ENCODE results near the gene PPARGC1A.

Gene PPARGC1A

GRCh38 chr4:23889814-23890341, at the start of gene PPARGC1A:
PPARGC1A (minus strand) TSS chr4:23890047; CDS start chr4:23889957, 90 bp downstream.
- Histone ChIP-seq H3K9ac (ENCODE audit: low read depth, low read length) (peak within 1 kb of the TSS; percentile 40; the same call in 1 of the 2 replicates), H3K9me3 (ENCODE audit: control insufficient read depth, insufficient read depth, low read length) (no peaks in the 10 kb centered on the region), H3K36me3 (ENCODE audit: insufficient read depth, low read length) (no peaks in the 10 kb centered on the region), H3K4me1 (ENCODE audit: insufficient read depth, low read length) (peaks cover 37% of the 10 kb centered on the region)

- H3K4me1 ChIP-seq (ENCODE audit: insufficient read depth, low read length) = peaks cover 13% of the 10 kb centered on the region
- H3K36me3 ChIP-seq (ENCODE audit: insufficient read depth, low read length) = no peaks in the 10 kb centered on the region
- no peaks in the 10 kb centered on the region for H3K9me3 ChIP-seq (ENCODE audit: control insufficient read depth, insufficient read depth, low read length)
- H3K9ac ChIP-seq (ENCODE audit: low read depth, low read length) = no peak overlapping the region
These were observed 48.9 kb upstream of the PPARGC1A start for GRCh38 chr4:23938796-23939195.

GRCh38 chr4:23937173-23937572, 47.3 kb upstream of the PPARGC1A start:
- no peaks in the 10 kb centered on the region for H3K36me3 ChIP-seq (ENCODE audit: insufficient read depth, low read length)
- H3K4me1 ChIP-seq (ENCODE audit: insufficient read depth, low read length) = peaks cover 24% of the 10 kb centered on the region
- no peaks in the 10 kb centered on the region for H3K9me3 ChIP-seq (ENCODE audit: control insufficient read depth, insufficient read depth, low read length)
- no peak overlapping the region for H3K9ac ChIP-seq (ENCODE audit: low read depth, low read length)

GRCh38 chr4:23934915-23935314, 45.1 kb upstream of the PPARGC1A start:
- no peak overlapping the region for H3K9ac ChIP-seq (ENCODE audit: low read depth, low read length)
- H3K4me1 ChIP-seq (ENCODE audit: insufficient read depth, low read length) = peaks cover 41% of the 10 kb centered on the region
- H3K36me3 ChIP-seq (ENCODE audit: insufficient read depth, low read length) = no peaks in the 10 kb centered on the region
- H3K9me3 ChIP-seq (ENCODE audit: control insufficient read depth, insufficient read depth, low read length) = no peaks in the 10 kb centered on the region

- Histone ChIP-seq H3K9ac (ENCODE audit: low read depth, low read length) (no peak overlapping the region), H3K36me3 (ENCODE audit: insufficient read depth, low read length) (no peaks in the 10 kb centered on the region), H3K4me1 (ENCODE audit: insufficient read depth, low read length) (peaks cover 41% of the 10 kb centered on the region), H3K9me3 (ENCODE audit: control insufficient read depth, insufficient read depth, low read length) (no peaks in the 10 kb centered on the region)
These were observed 44.4 kb upstream of the PPARGC1A start for GRCh38 chr4:23934223-23934622.

- no peaks in the 10 kb centered on the region for H3K36me3 ChIP-seq (ENCODE audit: insufficient read depth, low read length)
- peaks cover 41% of the 10 kb centered on the region for H3K4me1 ChIP-seq (ENCODE audit: insufficient read depth, low read length)
- no peaks in the 10 kb centered on the region for H3K9me3 ChIP-seq (ENCODE audit: control insufficient read depth, insufficient read depth, low read length)
- H3K9ac ChIP-seq (ENCODE audit: low read depth, low read length) = no peak overlapping the region
These were observed 43.1 kb upstream of the PPARGC1A start for GRCh38 chr4:23932901-23933308.

GRCh38 chr4:23932186-23932585, 42.3 kb upstream of the PPARGC1A start:
- Histone ChIP-seq H3K9ac (ENCODE audit: low read depth, low read length) (no peak overlapping the region), H3K4me1 (ENCODE audit: insufficient read depth, low read length) (peaks cover 41% of the 10 kb centered on the region), H3K36me3 (ENCODE audit: insufficient read depth, low read length) (no peaks in the 10 kb centered on the region), H3K9me3 (ENCODE audit: control insufficient read depth, insufficient read depth, low read length) (no peaks in the 10 kb centered on the region)

- Histone ChIP-seq H3K36me3 (ENCODE audit: insufficient read depth, low read length) (no peaks in the 10 kb centered on the region), H3K9me3 (ENCODE audit: control insufficient read depth, insufficient read depth, low read length) (no peaks in the 10 kb centered on the region), H3K4me1 (ENCODE audit: insufficient read depth, low read length) (peaks cover 41% of the 10 kb centered on the region), H3K9ac (ENCODE audit: low read depth, low read length) (no peak overlapping the region)
These were observed 41.6 kb upstream of the PPARGC1A start for GRCh38 chr4:23931489-23931830.

GRCh38 chr4:23930750-23931488, 41.1 kb upstream of the PPARGC1A start:
- Histone ChIP-seq H3K4me1 (ENCODE audit: insufficient read depth, low read length) (peaks cover 41% of the 10 kb centered on the region), H3K36me3 (ENCODE audit: insufficient read depth, low read length) (no peaks in the 10 kb centered on the region), H3K9me3 (ENCODE audit: control insufficient read depth, insufficient read depth, low read length) (no peaks in the 10 kb centered on the region), H3K9ac (ENCODE audit: low read depth, low read length) (no peak overlapping the region)

GRCh38 chr4:23929248-23929647, 39.4 kb upstream of the PPARGC1A start:
- Histone ChIP-seq H3K36me3 (ENCODE audit: insufficient read depth, low read length) (no peaks in the 10 kb centered on the region), H3K9me3 (ENCODE audit: control insufficient read depth, insufficient read depth, low read length) (no peaks in the 10 kb centered on the region), H3K9ac (ENCODE audit: low read depth, low read length) (no peak overlapping the region), H3K4me1 (ENCODE audit: insufficient read depth, low read length) (peaks cover 33% of the 10 kb centered on the region)

GRCh38 chr4:23924556-23924955, 34.7 kb upstream of the PPARGC1A start:
- no peaks in the 10 kb centered on the region for H3K36me3 ChIP-seq (ENCODE audit: insufficient read depth, low read length)
- no peak overlapping the region for H3K9ac ChIP-seq (ENCODE audit: low read depth, low read length)
- H3K9me3 ChIP-seq (ENCODE audit: control insufficient read depth, insufficient read depth, low read length) = no peaks in the 10 kb centered on the region
- H3K4me1 ChIP-seq (ENCODE audit: insufficient read depth, low read length) = no peaks in the 10 kb centered on the region; the same call in 1 of the 2 replicates

- H3K36me3 ChIP-seq (ENCODE audit: insufficient read depth, low read length) = no peaks in the 10 kb centered on the region
- no peaks in the 10 kb centered on the region; the same call in 1 of the 2 replicates for H3K4me1 ChIP-seq (ENCODE audit: insufficient read depth, low read length)
- no peak overlapping the region for H3K9ac ChIP-seq (ENCODE audit: low read depth, low read length)
- no peaks in the 10 kb centered on the region for H3K9me3 ChIP-seq (ENCODE audit: control insufficient read depth, insufficient read depth, low read length)
These were observed 34.0 kb upstream of the PPARGC1A start for GRCh38 chr4:23923840-23924239.

- H3K9ac ChIP-seq (ENCODE audit: low read depth, low read length) = no peak overlapping the region
- H3K4me1 ChIP-seq (ENCODE audit: insufficient read depth, low read length) = no peaks in the 10 kb centered on the region; the same call in 1 of the 2 replicates
- no peaks in the 10 kb centered on the region for H3K36me3 ChIP-seq (ENCODE audit: insufficient read depth, low read length)
- no peaks in the 10 kb centered on the region for H3K9me3 ChIP-seq (ENCODE audit: control insufficient read depth, insufficient read depth, low read length)
These were observed 33.3 kb upstream of the PPARGC1A start for GRCh38 chr4:23923141-23923540.

GRCh38 chr4:23922541-23923111, 32.8 kb upstream of the PPARGC1A start:
- Histone ChIP-seq H3K9me3 (ENCODE audit: control insufficient read depth, insufficient read depth, low read length) (no peaks in the 10 kb centered on the region), H3K9ac (ENCODE audit: low read depth, low read length) (no peak overlapping the region), H3K36me3 (ENCODE audit: insufficient read depth, low read length) (no peaks in the 10 kb centered on the region), H3K4me1 (ENCODE audit: insufficient read depth, low read length) (no peaks in the 10 kb centered on the region; the same call in 1 of the 2 replicates)

GRCh38 chr4:23922013-23922412, 32.2 kb upstream of the PPARGC1A start:
- H3K9ac ChIP-seq (ENCODE audit: low read depth, low read length) = no peak overlapping the region
- no peaks in the 10 kb centered on the region; the same call in 1 of the 2 replicates for H3K4me1 ChIP-seq (ENCODE audit: insufficient read depth, low read length)
- no peaks in the 10 kb centered on the region for H3K9me3 ChIP-seq (ENCODE audit: control insufficient read depth, insufficient read depth, low read length)
- H3K36me3 ChIP-seq (ENCODE audit: insufficient read depth, low read length) = no peaks in the 10 kb centered on the region

Data from ES-I3 (cell line).